ENCODE measurements around the gene GEN1. TPM values are rescaled to one million over a fixed set of nuclear protein-coding genes. Genes with fewer than 3 reads are reported as not detected.
A peak's percentile ranks its signal among the peaks of the same experiment; 100 is the strongest.

Gene GEN1
- 1 to 10 TPM; 6.5 to 7.6 TPM for total RNA-seq

GRCh38 chr2:17753803-17754663 lies at the start of gene GEN1, which contains the start of gene SMC6:
Gene GEN1, plus strand, starts transcription at chr2:17754138. Its CDS starts 5,806 bp downstream, at chr2:17759944.
Gene SMC6, minus strand, starts transcription at chr2:17753810. Its CDS starts 7,864 bp downstream, at chr2:17745946.
- TF ChIP-seq POLR2A (IDR thresholded peaks at IDR 0.05) (peak in 2 of 3 donors; percentile 31 to 34), CTCF (IDR thresholded peaks at IDR 0.05) (no peak)
- intact Hi-C loops (cut with DNase I): no loop called here
- H3K27ac ChIP-seq: peak within 1 kb of the TSS; percentile 93 to 99 (median 96)
- WGBS, 2 donors: 1% methylated on average over 50 to 76 of the region's 76 CpGs
- H3K4me3 ChIP-seq: peak within 1 kb of the TSS; percentile 67 to 88
- H3K27me3 ChIP-seq: no peaks in the 10 kb centered on the region
- peaks cover 17% of the 10 kb centered on the region for H3K4me1 ChIP-seq
- H3K36me3 ChIP-seq (replicated peaks in 1 of 2; ENCODE audit: insufficient read depth in 1 of 2, low read depth in 2 of 2): no peaks in the 10 kb centered on the region
- DNase-seq (peak; percentile 88 to 91 (median 89)), ATAC-seq (peak; percentile 94)
- H3K9me3 ChIP-seq: no peaks in the 10 kb centered on the region

- ATAC-seq: no peak
- no peak for DNase-seq
- Histone ChIP-seq H3K4me1 (no peaks in the 10 kb centered on the region), H3K4me3 (no peak overlapping the region), H3K27me3 (no peaks in the 10 kb centered on the region), H3K9me3 (no peaks in the 10 kb centered on the region), H3K36me3 (replicated peaks in 1 of 2; ENCODE audit: insufficient read depth in 1 of 2, low read depth in 2 of 2) (peaks cover 0 to 2% of the 10 kb centered on the region in 2 donors), H3K27ac (no peak overlapping the region)
- intact Hi-C loops (cut with DNase I): no loop called here
- WGBS, 2 donors: 77 to 84% methylated on average over 4 of the region's 4 CpGs
- TF ChIP-seq CTCF (IDR thresholded peaks at IDR 0.05) (no peak), POLR2A (IDR thresholded peaks at IDR 0.05) (no peak)
Measured at GRCh38 chr2:17706845-17707244, 47.1 kb upstream of the GEN1 start.

- no peak overlapping the region for H3K27ac ChIP-seq
- no peak for ATAC-seq
- H3K9me3 ChIP-seq: no peaks in the 10 kb centered on the region
- H3K4me1 ChIP-seq: no peaks in the 10 kb centered on the region
- 72 to 75% methylated on average over 1 of the region's 1 CpG for WGBS, 2 donors
- TF ChIP-seq POLR2A (IDR thresholded peaks at IDR 0.05) (no peak), CTCF (IDR thresholded peaks at IDR 0.05) (no peak)
- peaks cover 0 to 2% of the 10 kb centered on the region in 2 donors for H3K36me3 ChIP-seq (replicated peaks in 1 of 2; ENCODE audit: insufficient read depth in 1 of 2, low read depth in 2 of 2)
- H3K27me3 ChIP-seq: no peaks in the 10 kb centered on the region
- H3K4me3 ChIP-seq: no peak overlapping the region
- intact Hi-C loops (cut with DNase I): no loop called here
- no peak for DNase-seq
Measured at GRCh38 chr2:17708501-17708900, 45.4 kb upstream of the GEN1 start.

GRCh38 chr2:17709897-17710296 lies 44.0 kb upstream of the GEN1 start:
- Histone ChIP-seq H3K36me3 (replicated peaks in 1 of 2; ENCODE audit: insufficient read depth in 1 of 2, low read depth in 2 of 2) (peaks cover 0 to 7% of the 10 kb centered on the region in 2 donors), H3K4me3 (no peak overlapping the region), H3K4me1 (no peaks in the 10 kb centered on the region), H3K27me3 (no peaks in the 10 kb centered on the region), H3K27ac (no peak overlapping the region), H3K9me3 (no peaks in the 10 kb centered on the region)
- 83 to 86% methylated on average over 2 of the region's 2 CpGs for WGBS, 2 donors
- intact Hi-C loops (cut with DNase I): no loop called here
- TF ChIP-seq POLR2A (IDR thresholded peaks at IDR 0.05) (no peak), CTCF (IDR thresholded peaks at IDR 0.05) (no peak)
- DNase-seq (no peak), ATAC-seq (no peak)
